SK-N-MC (cell line): Measurements from ENCODE around the gene KLHDC10.

Experiments used
- EZH2 ChIP-seq: fragments of 200-600 bp; sonication (generic); IDR thresholded peaks from one replicate; pipeline ENCODE4 v1.6.1; 2017; ENCODE audit warnings: antibody characterized with exemption
- FOXP2 ChIP-seq: optimal IDR thresholded peaks from 2 replicates; pipeline ENCODE3; 2011; ENCODE audit warnings: mild to moderate bottlenecking, moderate library complexity; ENCODE audit not compliant: insufficient read depth; ENCODE audit errors: extremely low read length, control extremely low read depth
- POLR2AphosphoS5 ChIP-seq: IDR thresholded peaks from 2 replicates; pipeline ENCODE4 v1.6.1; 2012; ENCODE audit warnings: mild to moderate bottlenecking, low read depth, low read length, borderline replicate concordance

DNA sequence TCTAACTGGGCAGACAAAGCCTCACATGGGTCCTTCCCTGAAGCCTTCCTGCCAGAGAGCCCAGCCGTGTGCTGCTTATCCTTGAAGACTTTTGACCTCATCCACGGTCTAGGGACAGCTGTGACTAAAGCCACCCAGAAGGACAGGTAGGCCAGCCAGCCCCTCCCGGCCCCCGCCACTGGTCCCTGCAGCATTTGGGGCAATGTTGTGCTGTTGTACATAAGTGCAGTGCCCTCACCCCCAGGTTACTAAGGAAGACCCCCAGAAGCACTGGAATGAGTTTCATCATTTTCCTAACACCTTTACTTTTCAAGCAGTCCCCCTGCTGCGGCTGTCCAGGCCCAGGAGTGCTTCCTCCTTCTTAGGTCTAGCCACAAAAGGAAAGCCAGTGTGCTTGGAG lies 91.9 kb downstream of the KLHDC10 start:
- TF ChIP-seq EZH2 (no peak), POLR2AphosphoS5 (no peak), FOXP2 (no peak)
